ENCODE results near the gene MED7.

The MED7 gene

DNA sequence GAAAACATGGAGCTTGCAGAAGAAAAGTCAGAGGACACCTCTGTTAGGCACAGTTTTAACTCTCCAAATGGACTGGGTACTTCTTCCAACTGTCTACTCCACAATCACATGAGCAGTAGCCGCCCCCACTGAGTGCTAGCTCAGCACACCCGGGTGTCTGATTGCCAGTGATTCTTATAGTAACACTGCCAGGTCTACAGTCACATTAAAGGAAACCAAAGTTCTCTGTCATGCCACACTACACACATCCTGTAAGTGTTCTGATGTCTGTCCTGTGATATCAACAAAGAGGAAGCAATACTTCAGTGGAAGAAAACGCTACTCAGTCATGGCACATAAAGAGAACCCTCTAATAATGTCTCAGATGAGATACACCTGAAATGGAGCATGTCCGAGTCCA is 33.7 kb downstream of the MED7 start, which contains the start of gene HAVCR2:
Gene HAVCR2, minus strand, starts transcription at position 69 of the 400 bp plus-strand sequence. Its CDS starts 61 bp downstream, at position 8.
- no peak within 1 kb of the TSS for H3K4me3 ChIP-seq (ENCODE audit: low read depth, low read length)
- TF ChIP-seq, protein P1, sequence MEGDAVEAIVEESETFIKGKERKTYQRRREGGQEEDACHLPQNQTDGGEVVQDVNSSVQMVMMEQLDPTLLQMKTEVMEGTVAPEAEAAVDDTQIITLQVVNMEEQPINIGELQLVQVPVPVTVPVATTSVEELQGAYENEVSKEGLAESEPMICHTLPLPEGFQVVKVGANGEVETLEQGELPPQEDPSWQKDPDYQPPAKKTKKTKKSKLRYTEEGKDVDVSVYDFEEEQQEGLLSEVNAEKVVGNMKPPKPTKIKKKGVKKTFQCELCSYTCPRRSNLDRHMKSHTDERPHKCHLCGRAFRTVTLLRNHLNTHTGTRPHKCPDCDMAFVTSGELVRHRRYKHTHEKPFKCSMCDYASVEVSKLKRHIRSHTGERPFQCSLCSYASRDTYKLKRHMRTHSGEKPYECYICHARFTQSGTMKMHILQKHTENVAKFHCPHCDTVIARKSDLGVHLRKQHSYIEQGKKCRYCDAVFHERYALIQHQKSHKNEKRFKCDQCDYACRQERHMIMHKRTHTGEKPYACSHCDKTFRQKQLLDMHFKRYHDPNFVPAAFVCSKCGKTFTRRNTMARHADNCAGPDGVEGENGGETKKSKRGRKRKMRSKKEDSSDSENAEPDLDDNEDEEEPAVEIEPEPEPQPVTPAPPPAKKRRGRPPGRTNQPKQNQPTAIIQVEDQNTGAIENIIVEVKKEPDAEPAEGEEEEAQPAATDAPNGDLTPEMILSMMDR (IDR thresholded peaks at IDR 0.05; ENCODE audit: control insufficient read depth, extremely low read depth, insufficient read depth): no peak
- no peak for DNase-seq (ENCODE audit: low read depth)

DNA sequence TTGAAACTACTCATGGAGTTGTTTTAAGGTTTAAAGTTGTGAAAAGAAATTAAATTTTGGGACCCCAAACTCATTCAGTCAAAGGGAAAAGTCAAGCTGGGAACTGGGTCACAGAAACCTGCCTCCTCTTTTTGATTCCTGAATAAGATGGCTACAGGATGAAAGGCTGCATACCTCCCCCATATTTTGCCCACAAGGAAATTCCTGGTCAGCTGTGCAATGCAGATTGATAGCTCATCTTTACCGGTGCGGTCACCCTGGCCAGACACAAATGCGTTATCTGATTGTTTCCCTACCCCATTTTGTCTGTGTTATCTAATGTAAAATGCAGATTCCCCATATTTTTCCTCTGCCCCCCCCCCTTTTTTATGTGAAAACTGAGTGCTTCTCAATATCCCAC is 35.2 kb downstream of the MED7 start:
- TF ChIP-seq, protein P1 (IDR thresholded peaks at IDR 0.05; ENCODE audit: control insufficient read depth, extremely low read depth, insufficient read depth): no peak
- no peak for DNase-seq (ENCODE audit: low read depth)
- H3K4me3 ChIP-seq (ENCODE audit: low read depth, low read length): no peak overlapping the region

DNA sequence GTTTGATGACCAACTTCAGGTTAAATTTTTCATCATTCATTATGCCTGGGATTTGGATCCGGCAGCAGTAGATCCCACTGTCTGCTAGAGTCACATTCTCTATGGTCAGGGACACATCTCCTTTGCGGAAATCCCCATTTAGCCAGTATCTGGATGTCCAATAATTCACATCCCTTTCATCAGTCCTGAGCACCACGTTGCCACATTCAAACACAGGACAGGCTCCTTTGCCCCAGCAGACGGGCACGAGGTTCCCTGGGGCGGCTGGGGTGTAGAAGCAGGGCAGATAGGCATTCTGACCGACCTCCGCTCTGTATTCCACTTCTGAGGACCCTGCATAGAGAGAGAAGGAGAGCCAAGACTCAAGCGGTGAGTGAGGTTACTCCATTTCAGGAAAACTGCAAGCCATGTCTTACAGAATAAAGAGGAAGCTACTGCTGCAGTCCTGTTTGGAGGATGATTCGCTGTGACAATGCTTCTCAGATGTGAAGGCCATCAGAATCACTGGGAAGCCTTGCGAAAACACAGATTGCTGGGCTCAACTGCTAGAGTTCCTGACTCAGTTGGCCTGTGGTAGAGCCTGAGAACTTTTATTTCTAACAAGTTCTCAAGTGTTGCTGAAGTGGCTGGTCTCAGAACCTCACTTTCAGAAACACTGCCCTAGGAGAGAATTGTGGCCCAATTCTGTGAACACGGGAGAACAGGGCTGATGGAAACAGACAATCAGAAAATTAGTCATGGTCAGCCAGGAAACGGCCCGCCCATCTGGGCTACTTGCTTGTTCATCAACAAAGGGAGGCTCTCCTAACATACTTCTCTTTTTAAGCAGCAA is 35.8 kb downstream of the MED7 start:
- TF ChIP-seq, protein P1 (IDR thresholded peaks at IDR 0.05; ENCODE audit: control insufficient read depth, extremely low read depth, insufficient read depth): no peak
- no peak for DNase-seq (ENCODE audit: low read depth)
- no peak overlapping the region for H3K4me3 ChIP-seq (ENCODE audit: low read depth, low read length)

DNA sequence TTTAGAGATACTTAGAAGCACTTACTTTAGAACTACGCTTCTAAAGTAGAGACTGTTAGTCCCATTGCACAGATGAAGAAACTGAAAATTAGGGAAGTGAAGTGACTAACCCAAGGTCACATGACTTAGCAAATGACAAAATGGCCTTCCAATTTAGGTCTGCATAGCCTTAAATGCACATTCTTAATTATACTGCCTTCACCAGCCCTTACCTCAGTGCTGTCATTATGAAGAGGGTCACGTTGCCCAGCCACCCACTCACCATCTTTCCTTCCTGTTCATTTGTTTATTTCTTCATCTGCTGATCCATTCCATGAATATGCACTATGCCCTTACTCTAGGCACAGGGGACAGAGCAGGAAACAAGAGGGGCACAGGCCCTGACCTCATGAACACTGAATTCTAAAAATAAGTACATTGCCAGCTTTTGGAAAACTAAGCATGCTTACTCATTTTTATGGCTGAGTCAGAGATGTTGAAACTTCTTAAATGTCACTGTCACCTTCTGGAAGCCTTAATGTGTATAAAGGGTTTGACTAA is 42.5 kb downstream of the MED7 start:
- TF ChIP-seq, protein P1 (IDR thresholded peaks at IDR 0.05; ENCODE audit: control insufficient read depth, extremely low read depth, insufficient read depth): no peak
- no peak overlapping the region for H3K4me3 ChIP-seq (ENCODE audit: low read depth, low read length)
- no peak for DNase-seq (ENCODE audit: low read depth)

DNA sequence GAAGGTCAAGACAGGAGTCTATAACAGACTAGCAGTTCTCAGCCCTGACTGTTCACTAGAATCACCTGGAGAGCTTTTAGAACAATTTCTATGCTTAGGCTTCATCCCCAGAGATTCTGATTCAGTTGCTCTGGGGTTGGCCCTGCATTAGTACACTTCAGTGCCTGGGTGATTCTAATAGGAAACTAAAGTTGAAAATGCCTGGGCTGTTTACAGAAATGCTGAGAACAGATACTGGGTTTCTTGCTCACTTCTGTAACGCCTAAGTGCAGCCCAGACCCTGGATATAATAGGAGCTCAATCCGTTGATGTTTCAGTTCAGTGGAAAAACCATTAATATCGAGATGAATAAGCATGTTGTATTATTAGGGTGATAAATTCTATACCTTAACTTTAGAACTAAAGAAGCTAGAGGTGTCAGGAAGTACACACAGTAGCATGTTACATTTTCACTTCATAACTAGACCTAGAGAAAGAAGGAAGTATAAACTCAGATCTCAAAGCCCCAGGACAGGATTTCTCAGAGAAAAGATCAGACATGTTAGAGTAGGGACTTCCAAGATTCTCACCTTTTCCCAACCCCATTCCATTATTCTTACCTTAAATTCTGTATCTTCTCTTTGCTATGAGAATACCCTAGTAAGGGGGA is 54.2 kb downstream of the MED7 start:
- no peak overlapping the region for H3K4me3 ChIP-seq (ENCODE audit: low read depth, low read length)
- TF ChIP-seq, protein P1 (IDR thresholded peaks at IDR 0.05; ENCODE audit: control insufficient read depth, extremely low read depth, insufficient read depth): no peak
- DNase-seq (ENCODE audit: low read depth): no peak

Measured in LNCaP clone FGC (cell line).